GM18868 (cell line): ENCODE data around the gene HOXA2.

Source experiments
- ATAC-seq: cut with Tn5 transposase; IDR thresholded peaks from one replicate; pipeline ENCODE4 v1.9.1; 2021; ENCODE audit warnings: mild to moderate bottlenecking, moderate library complexity; ENCODE audit not compliant: unreplicated experiment

The HOXA2 gene

DNA sequence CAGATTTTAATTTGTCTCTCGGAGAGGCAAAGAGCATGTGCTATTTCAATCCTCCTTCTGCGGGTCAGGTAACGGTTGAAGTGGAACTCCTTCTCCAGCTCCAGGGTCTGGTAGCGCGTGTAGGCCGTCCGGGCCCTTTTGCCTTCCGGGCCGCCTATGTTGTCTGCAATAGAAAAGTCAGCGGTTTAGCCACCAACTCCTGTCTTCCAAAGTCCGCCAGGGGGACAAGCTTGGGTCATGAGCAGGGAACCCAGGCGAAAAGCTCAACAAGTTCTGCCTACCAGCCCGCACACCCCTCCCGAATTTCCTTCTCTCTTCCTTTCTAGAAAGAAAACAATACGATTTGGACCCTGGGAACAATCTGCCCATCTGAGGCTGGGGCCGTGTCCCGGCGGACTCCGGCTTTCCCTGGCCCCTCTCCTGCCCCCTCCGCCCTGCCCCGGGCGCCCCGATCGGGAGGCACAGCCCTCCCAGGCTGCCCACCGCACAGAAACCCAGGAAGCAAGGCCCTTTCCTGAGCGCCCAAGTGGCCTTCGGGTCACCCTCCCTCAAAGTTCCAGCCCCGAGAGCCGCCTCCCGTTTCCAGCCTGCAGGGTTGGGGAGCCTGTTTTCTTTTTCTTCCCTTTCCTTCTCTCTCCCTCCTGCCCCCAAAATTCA, 39.6 kb upstream of the HOXA2 start:
- no peak for ATAC-seq

DNA sequence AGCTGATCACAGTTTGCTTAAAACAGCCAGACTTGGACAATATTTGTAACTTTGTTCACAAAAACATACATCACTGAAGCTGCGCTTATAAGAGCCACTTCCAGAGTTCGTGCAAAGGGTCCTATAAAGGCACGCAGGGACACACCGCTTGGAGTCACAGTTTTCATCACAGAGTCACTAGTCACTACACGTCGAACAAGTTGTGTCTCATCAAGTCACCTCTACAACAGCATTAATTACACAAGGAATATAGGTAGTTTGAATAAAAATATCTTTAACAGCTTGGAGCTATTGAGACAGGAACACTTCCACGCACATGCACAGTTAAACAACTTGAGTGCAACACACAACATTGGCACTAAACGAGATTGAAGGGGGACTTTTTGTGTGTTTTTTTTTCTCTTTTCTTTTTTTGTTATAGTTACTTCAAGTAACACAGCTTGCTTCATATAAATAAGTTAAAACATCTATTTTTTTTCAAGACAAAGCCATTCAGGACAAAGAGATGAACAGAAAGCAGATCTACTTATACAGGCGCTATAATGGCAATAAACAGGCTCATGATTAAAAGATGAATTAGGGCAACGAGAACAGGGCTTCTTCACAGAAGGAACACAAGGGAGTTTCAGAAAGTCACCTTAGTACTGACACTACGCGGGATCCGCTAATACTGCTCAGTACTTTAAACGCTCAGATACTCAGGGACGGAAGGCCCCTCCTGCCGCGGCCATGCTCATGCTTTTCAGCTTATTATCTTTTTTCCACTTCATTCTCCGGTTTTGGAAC, 38.8 kb upstream of the HOXA2 start:
- no peak for ATAC-seq

DNA sequence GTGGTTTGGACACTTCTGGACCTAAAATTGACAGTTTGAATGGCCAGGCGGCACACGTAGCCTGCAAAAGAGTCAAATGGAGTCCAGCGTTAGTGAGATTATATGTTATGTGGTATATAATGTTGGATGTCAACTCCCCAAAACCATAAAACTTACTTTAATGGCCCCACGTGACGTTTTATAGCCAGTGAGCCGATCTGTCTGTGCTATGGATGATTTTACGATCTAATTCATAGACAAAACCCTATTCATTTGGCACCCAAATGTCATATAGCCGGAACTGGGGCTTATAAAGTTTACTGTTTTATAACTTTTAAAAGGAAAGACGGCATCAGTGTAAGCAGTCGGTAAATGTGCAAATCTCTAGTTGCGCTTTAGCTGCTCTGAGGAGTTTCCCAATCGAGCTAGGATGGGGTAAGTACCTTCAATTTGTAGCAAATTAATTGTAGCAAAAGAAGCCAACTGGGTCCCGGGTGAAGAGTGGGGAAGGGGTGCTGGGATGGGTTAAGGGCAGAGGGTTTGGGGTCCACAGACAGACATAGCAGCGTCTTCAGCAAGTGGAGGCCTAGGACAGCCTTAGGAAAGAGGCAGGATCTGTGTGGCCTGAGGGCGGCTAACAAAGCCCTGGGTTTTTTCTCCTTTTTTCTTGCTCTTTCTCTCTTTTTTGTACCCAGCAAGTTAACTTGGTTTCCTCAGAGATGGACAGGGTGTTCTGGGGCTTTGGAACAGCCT, 37.8 kb upstream of the HOXA2 start:
- no peak for ATAC-seq

DNA sequence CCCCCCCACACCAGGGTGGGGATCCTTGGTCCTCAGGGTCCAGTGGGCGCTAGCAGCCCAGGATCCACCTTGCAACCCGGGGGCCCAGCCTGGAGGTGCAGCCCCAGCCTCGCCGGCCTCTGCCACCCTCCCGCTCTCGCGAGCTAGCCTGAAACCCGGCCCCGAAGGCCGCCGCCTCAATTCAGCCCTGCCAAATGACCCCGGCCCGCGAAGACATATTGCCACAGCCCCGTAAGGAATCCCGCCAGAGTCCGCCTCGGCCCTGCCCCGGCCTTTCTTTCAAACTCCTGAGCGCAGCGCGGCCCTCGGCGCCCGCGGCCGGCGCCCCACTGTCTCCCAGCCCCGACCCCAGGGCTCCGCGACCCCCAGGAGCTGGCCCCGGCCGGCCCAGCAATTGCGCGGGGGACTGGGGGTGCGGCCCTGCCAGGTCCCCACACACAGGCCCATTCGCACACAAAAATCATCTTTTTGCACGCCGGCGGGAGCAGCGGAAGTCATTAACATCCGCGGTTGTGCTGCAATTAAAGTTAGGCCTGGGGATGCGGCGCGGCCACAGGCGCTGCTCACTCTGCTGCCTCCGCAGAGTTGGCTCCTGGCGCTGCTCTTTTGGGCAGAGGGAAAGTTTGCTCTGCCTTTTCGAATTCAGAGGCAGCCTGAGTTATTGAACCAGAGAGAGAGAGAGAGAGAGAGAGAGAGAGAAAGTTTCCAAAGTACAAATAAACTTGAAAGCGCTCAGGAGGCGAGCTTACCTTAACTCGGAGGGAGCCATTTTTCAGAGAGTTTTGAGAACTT, 37.0 kb upstream of the HOXA2 start:
- ATAC-seq = no peak

DNA sequence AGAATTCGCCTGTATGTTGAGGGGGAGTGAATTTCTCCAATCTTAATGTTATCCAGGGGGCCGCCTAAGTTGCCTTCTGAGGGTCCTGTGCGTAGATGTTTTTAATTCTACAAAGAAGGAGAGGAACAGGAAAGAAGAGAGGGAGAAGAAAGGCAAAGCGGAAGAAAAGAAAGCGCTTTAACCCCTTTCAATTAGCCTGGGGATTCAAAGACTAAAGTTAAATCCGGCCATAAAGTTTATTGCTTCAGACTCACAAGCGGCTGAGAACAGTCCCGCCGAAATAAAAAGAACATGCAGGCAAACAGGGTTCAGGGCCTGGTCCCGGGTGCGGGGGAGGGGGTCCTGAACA, 36.5 kb upstream of the HOXA2 start:
- no peak for ATAC-seq

DNA sequence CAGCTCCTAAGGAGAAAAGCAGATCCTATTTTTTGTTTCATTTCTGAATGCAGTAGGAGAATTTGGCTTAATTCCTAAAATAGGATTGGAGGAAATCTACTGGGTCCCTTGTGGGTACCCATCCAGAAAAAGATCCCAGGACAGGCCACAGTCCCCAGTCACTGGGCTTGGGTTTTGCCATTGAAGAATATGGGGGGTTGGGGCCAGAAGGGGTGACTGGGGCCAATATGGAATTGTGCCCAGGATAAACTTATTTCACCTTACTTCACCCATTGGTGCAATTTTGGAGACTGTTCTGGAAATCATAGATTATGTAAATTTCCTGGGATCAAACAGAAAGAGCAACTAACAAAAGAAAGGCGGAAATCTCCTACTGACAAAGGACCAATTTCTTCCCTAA, 36.0 kb upstream of the HOXA2 start:
- no peak for ATAC-seq

DNA sequence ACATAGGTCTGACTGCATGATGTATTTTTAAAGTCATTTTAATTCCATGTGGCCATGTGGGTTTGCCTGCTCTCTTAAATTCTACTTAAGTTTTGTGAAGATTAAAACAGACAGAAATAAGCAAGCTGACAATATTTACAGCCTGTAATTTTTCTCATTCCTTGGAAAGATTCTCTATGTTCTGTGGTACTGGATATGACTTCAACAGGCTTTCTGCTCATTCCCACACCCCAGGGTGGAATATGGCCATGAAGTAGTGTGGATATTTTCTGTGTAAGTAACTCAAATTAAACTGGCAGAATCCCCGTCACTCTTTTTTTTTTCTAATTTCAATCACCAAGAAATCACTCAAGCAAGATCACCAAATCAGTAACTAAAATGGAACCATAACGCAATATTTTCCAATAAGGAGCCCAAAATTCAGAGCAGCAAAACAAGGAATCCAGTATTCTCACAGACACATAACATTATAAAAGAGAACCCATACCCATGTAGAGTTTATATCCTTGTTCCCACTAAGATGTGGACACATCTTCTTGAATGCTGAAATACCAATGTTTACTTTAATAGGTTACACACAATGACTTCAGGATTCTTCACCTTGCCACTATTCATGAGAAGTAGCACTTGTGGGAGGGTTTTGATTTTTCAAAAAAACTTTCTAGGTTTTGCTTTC, 35.3 kb upstream of the HOXA2 start:
- no peak for ATAC-seq

DNA sequence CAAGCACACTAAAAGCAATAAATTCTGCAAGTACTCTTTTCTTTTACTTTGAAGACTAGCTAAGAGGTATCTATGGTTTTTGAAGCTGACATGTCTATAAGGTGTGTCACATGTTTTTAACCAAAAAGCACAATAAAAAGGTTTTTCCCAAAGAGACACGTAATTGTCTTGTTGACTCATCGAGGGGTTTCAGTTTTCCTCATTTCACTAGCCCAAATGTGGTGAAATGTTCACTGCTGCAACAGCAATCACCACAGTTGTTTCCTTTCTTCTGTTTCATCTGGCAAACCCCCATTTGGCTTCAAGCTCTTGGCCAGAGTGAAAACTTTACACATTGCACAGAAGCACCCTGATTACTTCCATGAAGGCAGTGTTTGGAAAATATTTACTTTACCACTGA, 31.9 kb upstream of the HOXA2 start:
- peak; percentile 73 for ATAC-seq

DNA sequence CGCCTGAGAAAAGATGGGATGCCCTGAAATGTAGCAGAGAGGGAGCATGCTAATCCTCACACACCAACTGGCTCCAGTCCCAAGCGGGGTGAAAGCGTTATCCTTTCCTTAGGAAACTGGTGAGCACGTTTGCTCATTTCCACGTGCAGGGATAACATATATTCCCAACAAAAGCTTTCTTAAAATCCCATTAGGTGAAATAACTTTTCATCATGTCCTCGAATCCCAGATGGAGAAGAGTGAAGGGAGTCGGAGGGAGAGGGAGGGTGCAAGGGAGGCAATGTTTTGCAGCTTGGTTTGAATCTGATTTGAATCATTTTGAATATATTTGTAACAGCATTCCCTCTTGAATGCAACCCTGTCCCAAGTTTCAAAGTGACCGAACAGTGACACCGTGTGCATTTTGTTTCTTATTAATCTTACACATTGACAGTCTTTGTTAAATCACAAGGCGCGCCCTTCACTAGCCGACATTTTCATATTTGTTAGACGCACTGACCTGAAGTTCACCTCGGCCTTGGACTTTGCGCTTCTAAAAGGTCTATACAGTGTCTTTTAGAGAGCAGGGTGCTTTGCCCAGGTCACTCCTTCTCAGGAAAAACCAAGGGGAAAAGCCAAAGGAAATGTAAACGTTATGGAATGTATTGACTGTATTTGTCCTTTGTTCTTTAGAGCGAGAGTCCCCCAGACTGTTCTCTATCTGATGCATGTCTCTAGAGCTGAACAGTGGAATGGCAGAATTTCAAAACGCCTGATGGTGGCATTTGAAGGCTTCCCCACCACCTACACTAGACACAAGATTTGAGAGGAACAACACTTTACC, 31.1 kb upstream of the HOXA2 start:
- no peak for ATAC-seq

DNA sequence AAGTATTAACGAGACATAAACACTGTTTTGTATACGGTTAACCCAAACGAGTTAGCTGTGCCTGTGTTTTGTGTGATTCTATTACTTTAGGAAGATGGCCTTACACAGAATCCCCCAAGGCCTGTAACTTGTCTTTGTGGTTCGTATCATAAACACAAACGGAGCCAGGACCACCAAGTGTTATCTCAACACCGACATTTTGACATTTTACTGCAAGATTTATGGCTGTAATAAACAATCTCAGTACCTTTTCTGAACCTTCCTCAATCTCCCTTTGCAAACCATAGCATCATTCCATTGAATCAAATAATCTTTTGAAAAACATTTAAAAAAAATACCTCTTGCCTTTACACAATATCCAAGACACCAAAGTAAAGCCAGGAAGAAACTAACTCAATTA, 30.5 kb upstream of the HOXA2 start:
- ATAC-seq = no peak

DNA sequence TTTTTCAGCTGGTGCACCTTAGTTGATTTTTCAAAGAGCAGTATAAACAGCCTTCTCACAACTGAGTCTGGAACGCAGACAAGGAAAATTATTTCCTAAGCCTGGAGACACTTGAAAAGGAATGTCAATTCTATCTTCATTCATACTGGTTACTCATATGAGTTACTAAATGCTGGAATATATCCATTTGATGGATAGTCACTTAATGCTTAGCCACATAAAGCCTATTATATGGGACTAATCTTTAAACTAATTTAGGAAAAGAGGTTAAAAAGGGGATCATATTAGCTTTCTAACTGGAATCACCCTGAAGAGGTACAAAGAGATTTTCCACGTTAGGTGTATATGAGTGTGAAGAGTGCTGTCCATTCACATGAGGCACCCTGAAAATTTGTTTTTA, 29.7 kb upstream of the HOXA2 start:
- no peak for ATAC-seq

DNA sequence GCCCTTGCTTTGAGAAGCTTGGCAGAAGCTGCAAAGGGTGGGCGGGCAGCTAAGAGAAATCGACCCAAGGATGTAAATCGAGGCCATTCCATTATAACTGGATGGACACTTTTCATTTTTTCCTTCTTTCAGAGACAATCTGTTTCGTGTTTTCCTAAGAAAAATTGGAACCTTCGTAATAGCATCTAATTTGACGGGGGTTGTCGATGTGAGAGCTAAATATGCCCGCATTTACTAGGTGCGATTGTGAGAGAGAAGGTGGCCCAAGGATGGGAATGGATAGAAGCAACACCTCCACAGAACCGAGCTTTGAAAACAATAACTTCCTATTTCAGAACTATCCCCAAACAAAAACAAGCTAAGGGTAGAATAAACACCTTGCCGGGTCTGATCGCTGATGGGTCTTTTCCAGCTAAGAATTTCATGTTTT, 28.9 kb upstream of the HOXA2 start:
- ATAC-seq = no peak

DNA sequence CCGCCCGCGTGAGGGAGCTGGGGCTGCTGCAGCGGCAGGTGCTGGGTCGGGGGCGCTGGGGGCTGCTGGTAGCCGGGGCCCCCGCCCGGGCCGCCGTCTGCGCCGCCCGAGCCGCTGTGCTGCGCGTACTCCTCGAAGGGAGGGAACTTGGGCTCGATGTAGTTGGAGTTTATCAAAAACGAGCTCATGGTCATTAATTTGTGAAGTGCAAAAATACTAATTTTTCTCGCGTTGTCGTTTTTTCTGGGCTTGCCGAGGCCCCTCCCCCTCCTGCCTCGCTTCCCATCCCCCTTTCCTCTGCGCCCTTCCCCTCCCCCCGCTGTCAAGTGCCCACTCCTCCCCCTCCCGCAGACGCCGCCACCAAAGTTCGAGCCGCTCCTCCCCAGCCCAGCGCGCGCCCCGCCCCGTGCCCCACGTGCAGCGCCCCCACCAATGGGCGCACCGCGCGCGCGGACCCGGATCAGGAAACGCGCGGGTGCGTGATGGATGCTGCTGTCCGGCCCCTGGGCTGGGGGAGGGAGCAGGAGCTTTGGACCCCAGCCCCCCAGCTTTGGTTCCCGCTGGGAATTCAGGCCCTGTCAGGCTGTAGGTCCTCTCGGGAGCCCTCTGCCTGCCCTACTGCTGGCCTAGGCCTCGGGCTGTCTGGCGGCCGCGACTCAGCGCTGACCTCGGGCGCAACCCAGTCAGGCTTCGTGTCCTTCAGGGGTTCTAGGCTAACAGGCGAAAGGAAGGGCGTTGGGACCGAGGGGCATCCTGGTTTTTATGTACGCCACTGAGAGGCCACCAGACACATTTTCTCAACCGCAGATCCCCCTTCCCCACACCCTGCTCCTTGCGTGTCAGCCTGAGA, 28.3 kb upstream of the HOXA2 start, which contains the start of gene HOXA4:
TSS of gene HOXA4 (minus strand) at position 218 of the 850 bp plus-strand sequence. CDS start at position 194, 24 bp downstream.
- ATAC-seq = no peak

DNA sequence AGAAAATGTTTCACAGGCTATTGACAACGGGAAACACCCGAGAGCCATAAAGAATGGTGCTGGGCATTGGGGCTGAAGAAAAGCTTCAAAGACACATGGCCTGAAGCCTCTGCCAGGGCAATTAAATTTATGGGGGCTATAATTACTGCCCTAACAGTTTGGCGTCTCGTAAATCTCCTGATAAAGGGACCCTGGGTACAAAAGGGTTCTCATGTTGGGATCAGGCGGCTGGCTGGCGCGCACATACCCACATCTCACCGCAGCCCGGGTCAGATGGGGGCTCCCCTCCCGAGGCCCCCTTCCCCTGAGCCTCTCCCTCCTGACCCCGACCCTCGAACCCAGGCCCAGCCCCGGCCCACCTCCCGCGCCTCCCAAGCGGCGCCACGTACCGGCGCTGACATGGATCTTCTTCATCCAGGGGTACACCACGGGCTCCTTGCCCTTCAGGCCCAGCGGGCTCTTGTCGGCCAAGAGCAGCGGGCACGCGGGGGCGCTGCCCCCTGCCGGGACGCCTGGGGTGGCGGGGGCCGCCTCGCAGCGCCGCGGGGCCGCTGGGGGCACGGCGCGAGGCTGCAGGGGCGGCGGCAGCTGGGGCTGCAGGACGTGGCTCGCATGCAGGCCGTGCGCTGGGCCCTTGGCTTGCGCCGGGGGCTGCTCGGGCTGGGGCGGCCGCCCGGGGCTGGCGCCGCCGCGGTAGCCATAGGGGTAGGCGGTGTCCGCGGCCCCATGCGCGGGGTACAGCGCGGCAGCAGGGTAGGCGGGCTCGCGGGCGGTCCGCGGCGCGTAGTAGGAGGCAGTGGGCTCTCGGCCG, 27.5 kb upstream of the HOXA2 start:
- no peak for ATAC-seq

DNA sequence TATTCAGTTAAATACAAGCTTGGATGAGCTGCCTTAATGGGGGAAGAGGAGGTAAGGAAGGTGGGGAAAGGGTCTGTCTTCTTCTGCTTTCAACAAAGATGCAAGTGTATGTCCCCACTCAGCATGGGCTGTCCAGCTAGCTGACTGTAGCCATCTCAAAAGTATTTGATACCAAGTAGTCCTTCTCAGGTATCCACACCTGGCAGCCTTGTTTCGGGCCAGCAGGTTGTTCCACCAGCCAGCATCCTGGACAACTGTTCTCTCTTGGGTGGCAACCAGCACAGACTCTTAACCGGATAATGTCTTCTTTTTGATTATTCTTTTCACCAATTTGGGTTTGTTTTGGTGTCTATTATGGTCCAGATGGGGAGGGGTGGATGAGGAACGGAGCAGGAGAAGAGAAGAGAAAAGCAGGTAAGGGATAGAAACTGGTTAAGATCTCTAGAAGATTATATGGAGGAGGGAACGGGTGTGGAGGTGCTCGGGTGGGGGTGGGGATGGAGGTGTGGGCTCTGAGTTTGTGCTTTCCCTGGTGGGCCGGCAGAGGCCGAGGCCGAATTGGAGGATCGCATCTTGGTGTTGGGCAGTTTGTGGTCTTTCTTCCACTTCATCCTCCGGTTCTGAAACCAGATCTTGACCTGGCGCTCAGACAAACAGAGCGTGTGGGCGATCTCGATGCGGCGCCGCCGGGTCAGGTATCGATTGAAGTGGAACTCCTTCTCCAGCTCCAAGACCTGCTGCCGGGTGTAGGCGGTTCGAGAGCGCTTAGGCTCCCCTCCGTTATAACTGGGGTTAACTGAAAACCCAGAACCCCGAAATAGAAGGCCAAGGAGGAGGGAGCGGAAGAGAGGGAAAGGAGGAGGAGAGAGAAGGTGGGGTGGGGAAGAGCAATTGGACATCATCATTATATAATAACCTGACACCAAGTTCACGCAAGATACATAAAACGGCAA, 26.6 kb upstream of the HOXA2 start:
- no peak for ATAC-seq

DNA sequence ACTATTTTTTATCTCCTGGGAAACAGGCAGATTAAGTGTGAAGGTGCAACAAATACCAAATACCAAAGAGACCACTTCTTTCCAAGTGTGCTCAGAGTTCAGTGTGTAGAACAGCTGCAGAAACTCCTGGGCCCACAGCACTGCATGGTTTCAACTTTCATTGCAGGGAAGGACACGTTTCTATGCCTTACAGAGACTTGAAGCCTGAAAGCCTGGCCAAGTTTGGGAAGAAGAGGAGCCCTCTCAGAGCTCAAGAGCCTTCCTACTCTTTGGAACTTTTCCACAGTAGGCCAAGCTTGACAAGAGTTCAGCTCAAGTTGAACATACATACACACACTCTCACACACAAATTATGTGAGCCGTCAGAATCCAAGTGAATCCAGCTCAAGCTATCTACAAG, 25.6 kb upstream of the HOXA2 start:
- ATAC-seq = no peak
